ENCODE results near the gene PAM.

GRCh38 chr5:102946971-102947370, 191.9 kb downstream of the PAM start:
- TF ChIP-seq CTCF (IDR thresholded peaks at IDR 0.05) (no peak), POLR2AphosphoS5 (IDR thresholded peaks at IDR 0.05; ENCODE audit: insufficient read depth in 1 of 2, low read depth in 1 of 2) (no peak), POLR2A (IDR thresholded peaks at IDR 0.05) (no peak)
